ENCODE results near the gene GALNT14. TPM values are rescaled to one million over a fixed set of nuclear protein-coding genes. Genes with fewer than 3 reads are reported as not detected.

Gene GALNT14
- total RNA-seq, 1 donor, result not detected

GRCh38 chr2:30933496-30933895, 204.7 kb downstream of the GALNT14 start:
- DNase-seq (ENCODE audit: insufficient read length, low spot score, missing footprints), result no peak
- no peak for TF ChIP-seq CTCF (IDR thresholded peaks at IDR 0.05; ENCODE audit: extremely low read depth, low read depth, low read length)
- Histone ChIP-seq H3K27me3 (ENCODE audit: insufficient read depth, low read length) (no peaks in the 10 kb centered on the region), H4K20me1 (ENCODE audit: insufficient read depth, low read length) (no peaks in the 10 kb centered on the region), H3K36me3 (ENCODE audit: insufficient read depth, low read length) (no peaks in the 10 kb centered on the region), H3K79me2 (ENCODE audit: insufficient read depth, low read length) (no peaks in the 10 kb centered on the region), H2AFZ (ENCODE audit: low read length) (no peak overlapping the region), H3K27ac (ENCODE audit: low read depth, low read length) (no peak overlapping the region), H3K4me1 (ENCODE audit: insufficient read depth, low read length) (no peaks in the 10 kb centered on the region), H3K9me3 (ENCODE audit: low read depth, low read length) (no peaks in the 10 kb centered on the region), H3K4me3 (ENCODE audit: insufficient read depth, low read length) (no peak overlapping the region), H3K4me2 (ENCODE audit: insufficient read depth, low read length) (no peak overlapping the region)

- H3K79me2 ChIP-seq (ENCODE audit: insufficient read depth, low read length), result no peaks in the 10 kb centered on the region
Measured at GRCh38 chr2:30932870-30933269, 205.4 kb downstream of the GALNT14 start.

GRCh38 chr2:30931841-30932407, 206.3 kb downstream of the GALNT14 start:
- no peak for DNase-seq (ENCODE audit: insufficient read length, low spot score, missing footprints)
- Histone ChIP-seq H3K36me3 (ENCODE audit: insufficient read depth, low read length) (no peaks in the 10 kb centered on the region), H3K9me3 (ENCODE audit: low read depth, low read length) (no peaks in the 10 kb centered on the region), H4K20me1 (ENCODE audit: insufficient read depth, low read length) (no peaks in the 10 kb centered on the region), H3K27ac (ENCODE audit: low read depth, low read length) (no peak overlapping the region), H3K27me3 (ENCODE audit: insufficient read depth, low read length) (no peaks in the 10 kb centered on the region), H2AFZ (ENCODE audit: low read length) (no peak overlapping the region), H3K4me1 (ENCODE audit: insufficient read depth, low read length) (no peaks in the 10 kb centered on the region), H3K79me2 (ENCODE audit: insufficient read depth, low read length) (no peaks in the 10 kb centered on the region), H3K4me3 (ENCODE audit: insufficient read depth, low read length) (no peak overlapping the region), H3K4me2 (ENCODE audit: insufficient read depth, low read length) (no peak overlapping the region)
- TF ChIP-seq CTCF (IDR thresholded peaks at IDR 0.05; ENCODE audit: extremely low read depth, low read depth, low read length), result no peak

More at GRCh38 chr2:30932870-30933269, 205.4 kb downstream of the GALNT14 start:
- no peak overlapping the region for H2AFZ ChIP-seq (ENCODE audit: low read length)
- H3K4me3 ChIP-seq (ENCODE audit: insufficient read depth, low read length), result no peak overlapping the region
- DNase-seq (ENCODE audit: insufficient read length, low spot score, missing footprints), result no peak
- no peak overlapping the region for H3K4me2 ChIP-seq (ENCODE audit: insufficient read depth, low read length)
- H3K36me3 ChIP-seq (ENCODE audit: insufficient read depth, low read length), result no peaks in the 10 kb centered on the region
- no peaks in the 10 kb centered on the region for H3K9me3 ChIP-seq (ENCODE audit: low read depth, low read length)
- TF ChIP-seq CTCF (IDR thresholded peaks at IDR 0.05; ENCODE audit: extremely low read depth, low read depth, low read length), result no peak
- H4K20me1 ChIP-seq (ENCODE audit: insufficient read depth, low read length), result no peaks in the 10 kb centered on the region
- no peak overlapping the region for H3K27ac ChIP-seq (ENCODE audit: low read depth, low read length)
- no peaks in the 10 kb centered on the region for H3K27me3 ChIP-seq (ENCODE audit: insufficient read depth, low read length)
- H3K4me1 ChIP-seq (ENCODE audit: insufficient read depth, low read length), result no peaks in the 10 kb centered on the region

- Histone ChIP-seq H3K27me3 (ENCODE audit: insufficient read depth, low read length) (no peaks in the 10 kb centered on the region), H3K36me3 (ENCODE audit: insufficient read depth, low read length) (no peaks in the 10 kb centered on the region), H2AFZ (ENCODE audit: low read length) (no peak overlapping the region), H3K79me2 (ENCODE audit: insufficient read depth, low read length) (no peaks in the 10 kb centered on the region), H3K9me3 (ENCODE audit: low read depth, low read length) (no peaks in the 10 kb centered on the region), H3K4me2 (ENCODE audit: insufficient read depth, low read length) (no peak overlapping the region), H4K20me1 (ENCODE audit: insufficient read depth, low read length) (no peaks in the 10 kb centered on the region), H3K27ac (ENCODE audit: low read depth, low read length) (no peak overlapping the region), H3K4me1 (ENCODE audit: insufficient read depth, low read length) (no peaks in the 10 kb centered on the region), H3K4me3 (ENCODE audit: insufficient read depth, low read length) (no peak overlapping the region)
- TF ChIP-seq CTCF (IDR thresholded peaks at IDR 0.05; ENCODE audit: extremely low read depth, low read depth, low read length), result no peak
- DNase-seq (ENCODE audit: insufficient read length, low spot score, missing footprints), result no peak
Measured at GRCh38 chr2:30930716-30931115, 207.5 kb downstream of the GALNT14 start.

Measured in osteoblast (primary cell).